HG03064 (cell line): ENCODE data around the gene SLC27A6.

Experiments used
- ATAC-seq: cut with Tn5 transposase; IDR thresholded peaks from one replicate; pipeline ENCODE4 v1.9.1; 2021; ENCODE audit warnings: low read depth; ENCODE audit not compliant: unreplicated experiment

The SLC27A6 gene

GRCh38 chr5:129061849-129062248 is 96.6 kb downstream of the SLC27A6 start:
- ATAC-seq, result no peak

DNA sequence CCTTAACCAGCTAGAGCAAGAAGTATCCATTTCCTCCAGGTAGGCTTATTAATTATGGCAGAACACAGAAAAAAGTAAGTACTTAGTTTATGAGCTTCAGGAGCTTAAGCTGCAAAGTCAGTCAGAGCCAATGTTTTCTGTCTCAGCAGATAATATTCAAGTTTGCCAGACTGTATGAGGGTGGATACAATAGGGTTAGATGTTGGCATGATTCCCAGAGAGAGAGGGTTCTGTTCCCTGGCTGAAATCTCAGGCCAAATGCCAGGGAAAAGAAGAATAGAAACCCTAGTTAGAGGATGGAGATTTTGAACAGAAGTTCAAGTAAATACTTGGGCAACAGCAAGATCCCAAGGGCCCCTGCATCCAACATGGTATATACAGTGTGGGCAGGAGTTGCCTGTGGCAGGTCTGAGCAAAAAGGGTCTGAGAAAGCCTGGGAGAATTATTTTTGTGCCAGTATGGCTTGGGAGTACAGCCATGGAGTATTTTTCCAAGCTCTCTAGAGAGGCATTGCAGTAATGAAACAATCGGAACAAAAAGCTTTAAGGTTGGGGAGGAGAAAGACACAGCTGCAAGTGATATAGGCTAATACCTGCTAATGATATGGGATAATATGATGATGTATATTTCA is 98.3 kb downstream of the SLC27A6 start:
- ATAC-seq, result no peak

DNA sequence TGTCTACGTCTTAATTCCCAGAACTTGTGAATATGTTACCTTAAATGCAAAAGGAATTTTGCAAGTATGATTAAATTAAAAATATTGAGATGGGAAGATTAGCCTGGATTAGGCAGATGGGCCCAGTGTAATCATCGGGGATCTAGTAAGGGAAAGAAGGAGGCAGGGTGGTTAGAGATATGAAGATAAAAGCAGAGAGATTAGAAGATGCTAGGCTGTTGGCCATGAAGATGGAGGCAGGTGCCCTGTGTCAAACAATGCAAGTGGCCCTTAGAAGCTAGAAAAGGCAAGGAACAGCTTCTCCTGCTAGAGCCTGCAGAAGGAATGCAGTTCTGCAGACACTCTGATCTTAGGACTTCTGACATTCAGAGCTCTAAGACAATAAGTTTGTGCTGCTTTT is 100.4 kb downstream of the SLC27A6 start:
- ATAC-seq, result no peak

GRCh38 chr5:129067745-129068144 is 102.5 kb downstream of the SLC27A6 start:
- ATAC-seq, result no peak

- ATAC-seq, result no peak
Observed at GRCh38 chr5:129069292-129069691, 104.0 kb downstream of the SLC27A6 start.

GRCh38 chr5:129073111-129073510 is 107.8 kb downstream of the SLC27A6 start:
- ATAC-seq, result no peak

- no peak for ATAC-seq
Observed at GRCh38 chr5:129074903-129075302, 109.6 kb downstream of the SLC27A6 start.

GRCh38 chr5:129077433-129078075 is 112.3 kb downstream of the SLC27A6 start:
- ATAC-seq, result no peak

DNA sequence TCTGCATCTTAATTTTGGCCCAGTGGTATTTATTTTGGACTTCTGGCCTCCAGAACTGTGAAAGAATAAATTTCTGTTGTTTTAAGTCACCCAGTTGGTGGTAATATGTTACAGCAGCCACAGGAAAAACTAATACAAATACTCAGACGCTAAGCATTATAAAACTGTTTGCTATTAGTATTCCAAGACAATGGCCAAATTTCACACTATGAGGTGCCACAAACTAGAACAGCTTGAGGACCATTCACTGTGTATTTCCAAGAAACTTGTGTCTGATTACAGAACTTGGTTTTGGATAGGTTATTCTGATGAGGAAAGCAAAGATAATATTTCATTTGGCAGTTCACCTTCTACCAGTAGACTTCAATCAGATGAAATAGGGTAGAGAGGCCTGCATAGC is 113.0 kb downstream of the SLC27A6 start:
- no peak for ATAC-seq

- ATAC-seq, result no peak
Observed at GRCh38 chr5:129078660-129079059, 113.4 kb downstream of the SLC27A6 start.

DNA sequence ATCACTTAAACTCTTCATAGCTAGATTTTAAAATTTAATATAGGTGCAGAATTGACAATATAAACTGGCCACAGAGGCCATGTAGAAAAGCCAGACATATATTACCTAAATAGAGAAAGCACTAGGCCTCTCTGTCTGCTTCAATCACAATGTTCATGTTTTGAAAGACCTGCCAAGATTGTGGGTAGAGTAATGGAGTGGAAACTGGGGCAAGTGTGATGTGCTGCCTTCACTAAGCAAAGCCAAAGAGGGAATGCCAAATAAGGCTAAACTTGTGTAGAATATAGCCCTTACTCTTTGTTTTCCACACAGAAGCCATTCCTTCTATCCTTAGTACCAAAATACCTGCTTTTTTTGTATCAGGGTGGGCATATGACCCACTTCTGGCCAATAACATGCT is 114.2 kb downstream of the SLC27A6 start:
- ATAC-seq, result no peak

DNA sequence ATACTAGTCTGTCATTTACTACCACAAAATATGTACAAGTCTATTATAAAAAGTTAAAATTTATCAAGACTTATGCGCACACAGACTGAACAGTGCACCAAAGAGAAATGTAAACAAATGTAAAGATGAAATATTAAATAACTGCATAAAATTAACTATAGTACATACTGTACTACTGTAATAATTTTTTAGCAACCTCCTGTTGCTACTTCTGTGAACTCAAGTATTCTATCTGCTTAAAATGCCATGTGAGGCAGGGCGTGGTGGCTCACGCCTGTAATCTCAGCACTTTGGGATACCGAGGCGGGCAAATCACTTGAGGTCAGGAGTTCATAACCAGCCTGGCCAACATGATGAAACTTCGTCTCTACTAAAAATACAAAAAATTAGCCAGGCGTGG is 115.5 kb downstream of the SLC27A6 start:
- ATAC-seq, result no peak

- no peak for ATAC-seq
Observed at GRCh38 chr5:129082225-129083136, 117.2 kb downstream of the SLC27A6 start.
